Fibroblast of pulmonary artery (primary cell): Measurements from ENCODE around the gene SPARCL1.
A peak's percentile ranks its signal among the peaks of the same experiment; 100 is the strongest.
"Not testable (repeated sequence)": the region's sequence is repeated elsewhere in the genome, so short reads cannot be mapped to it uniquely, and the experiment has no call there.

Experiments
- DNase-seq: peaks from one replicate; pipeline ENCODE4 v3.0.0-alpha.2; 2010; ENCODE audit warnings: low read depth
- H3K4me3 ChIP-seq: replicated peaks from 2 replicates; pipeline ENCODE4 v1.5.1; 2011; ENCODE audit warnings: low read depth, mild to moderate bottlenecking, control low read depth, low read length, moderate library complexity
- CTCF ChIP-seq: IDR thresholded peaks from 2 replicates; pipeline ENCODE4 v1.5.1; 2011; ENCODE audit warnings: mild to moderate bottlenecking, control low read depth, low read length, inconsistent platforms; ENCODE audit errors: missing control alignments

Gene SPARCL1

GRCh38 chr4:87529187-87529586, at the start of gene SPARCL1:
TSS of gene SPARCL1 (minus strand) at chr4:87529376. CDS start at chr4:87499574, 29,802 bp downstream.
- TF ChIP-seq CTCF: no peak
- H3K4me3 ChIP-seq: peak within 1 kb of the TSS; percentile 50
- peak; percentile 72 for DNase-seq

DNA sequence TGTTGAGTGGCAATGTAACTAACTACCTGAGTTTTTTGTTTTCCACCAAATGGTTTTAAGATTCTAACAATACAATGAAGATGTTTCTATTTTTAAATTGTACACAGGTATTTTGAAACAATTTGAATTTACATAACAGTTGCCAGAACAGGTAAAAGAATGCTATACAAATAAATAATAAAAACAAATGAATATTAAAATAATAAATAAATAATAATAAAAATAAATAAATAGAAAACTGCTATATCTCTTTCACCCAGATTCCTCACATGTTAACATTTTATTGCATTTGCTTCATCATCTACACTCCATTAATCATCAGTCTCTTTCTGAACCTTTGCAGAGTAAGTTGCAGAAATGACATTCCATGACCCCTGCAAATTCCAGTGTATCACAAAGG, 46.8 kb upstream of the SPARCL1 start:
- DNase-seq: no peak
- TF ChIP-seq CTCF: no peak
- H3K4me3 ChIP-seq: no peak overlapping the region

- DNase-seq: peak; percentile 6
- TF ChIP-seq CTCF: no peak
- no peak overlapping the region for H3K4me3 ChIP-seq
These were observed 46.2 kb upstream of the SPARCL1 start for GRCh38 chr4:87575408-87575807.

DNA sequence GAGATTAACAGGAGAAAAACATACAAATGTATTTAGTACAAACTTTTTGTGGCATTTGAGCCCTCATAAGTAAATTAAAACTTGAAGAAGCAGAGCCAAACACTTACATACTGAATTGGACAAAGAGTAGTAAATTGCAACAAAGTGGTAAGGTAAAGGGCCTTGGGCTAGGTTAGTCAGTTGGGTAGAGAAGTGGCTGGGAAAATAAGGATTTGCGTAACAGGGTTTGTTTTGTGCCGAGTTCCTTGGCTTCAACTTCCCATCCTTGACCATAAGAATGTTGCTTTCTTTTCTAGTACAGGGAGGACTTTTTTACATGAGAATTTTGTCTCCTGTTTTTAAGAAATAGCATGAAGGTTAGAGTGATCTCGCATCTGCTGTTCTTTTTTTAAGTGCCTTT, 45.8 kb upstream of the SPARCL1 start:
- no peak for TF ChIP-seq CTCF
- DNase-seq: peak; percentile 72
- no peak overlapping the region for H3K4me3 ChIP-seq

GRCh38 chr4:87574376-87574775, 45.2 kb upstream of the SPARCL1 start:
- not testable (repeated sequence) for H3K4me3 ChIP-seq, DNase-seq

DNA sequence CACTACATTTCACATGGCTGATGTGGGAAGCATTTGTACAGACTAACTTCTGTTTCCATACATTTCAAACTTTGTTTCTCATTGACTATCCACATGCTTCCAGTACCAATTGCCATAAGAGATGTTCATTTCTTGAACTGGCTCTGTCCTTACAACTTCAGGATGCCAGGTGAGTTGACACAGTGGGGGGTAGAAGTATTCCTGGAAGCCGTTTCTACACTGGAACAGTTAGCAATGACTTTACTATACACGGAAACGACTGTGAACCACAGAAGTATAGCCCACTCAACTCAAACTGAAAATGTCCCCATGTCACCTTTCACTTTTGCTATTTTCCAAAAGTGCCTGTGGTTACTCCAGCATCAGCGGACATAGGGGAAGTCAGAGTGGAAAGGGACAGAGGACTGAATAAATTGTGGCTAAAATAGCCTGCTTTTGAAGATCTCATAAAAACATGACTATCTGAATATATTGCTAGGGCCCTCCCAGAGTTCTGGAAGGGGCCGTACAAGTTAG, 41.2 kb upstream of the SPARCL1 start:
- no peak for DNase-seq
- no peak for TF ChIP-seq CTCF
- H3K4me3 ChIP-seq: no peak overlapping the region

DNA sequence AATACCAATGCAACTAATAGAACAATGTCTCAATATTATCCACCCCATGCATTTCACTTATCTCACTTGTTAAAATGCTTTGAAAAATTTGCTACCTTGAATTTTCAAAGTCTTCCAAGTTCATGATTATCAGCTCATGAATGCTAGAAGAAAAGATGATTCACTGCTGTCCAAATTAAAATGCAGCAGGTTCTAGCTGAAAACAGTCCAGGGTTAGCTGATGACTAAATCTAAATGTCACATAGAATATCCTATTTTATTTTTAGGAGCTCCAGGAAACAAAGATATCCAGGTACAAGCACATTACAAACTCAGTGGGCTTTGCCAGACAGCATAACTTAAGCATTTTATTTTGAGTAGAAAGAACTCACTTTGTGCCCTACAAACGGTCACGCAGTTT, 38.0 kb upstream of the SPARCL1 start:
- TF ChIP-seq CTCF: no peak
- H3K4me3 ChIP-seq: no peak overlapping the region
- no peak for DNase-seq
